ENCODE results near the gene IFTAP.
A peak's percentile ranks its signal among the peaks of the same experiment; 100 is the strongest.

IFTAP gene

GRCh38 chr11:36598051-36598450 is 3.7 kb downstream of the IFTAP start, which contains the start of gene RAG2:
Gene RAG2 (minus strand): TSS chr11:36598236. CDS start chr11:36594168, 4,068 bp downstream.
- Histone ChIP-seq H3K27me3 (ENCODE audit: insufficient read depth, low read length, poor library complexity) (no peaks in the 10 kb centered on the region), H3K4me3 (ENCODE audit: low read depth in 1 of 2, low read length in 2 of 2) (peak within 1 kb of the TSS; percentile 60 to 72), H2AFZ (ENCODE audit: low read depth, low read length) (peak within 1 kb of the TSS; percentile 9; the same call in 1 of the 2 replicates), H3K36me3 (ENCODE audit: insufficient read depth, low read length) (peaks cover 49% of the 10 kb centered on the region), H4K20me1 (ENCODE audit: insufficient read depth, low read length) (no peaks in the 10 kb centered on the region), H3K9ac (ENCODE audit: low read depth, low read length) (peak within 1 kb of the TSS; percentile 81), H3K9me3 (ENCODE audit: insufficient read depth, low read length, severe bottlenecking) (peaks cover 8% of the 10 kb centered on the region), H3K79me2 (ENCODE audit: insufficient read depth, low read length) (peaks cover 93% of the 10 kb centered on the region), H3K27ac (ENCODE audit: low read length) (peak within 1 kb of the TSS; percentile 92), H3K4me1 (ENCODE audit: insufficient read depth, low read length) (peaks cover 88% of the 10 kb centered on the region), H3K4me2 (ENCODE audit: insufficient read depth, low read length) (peak within 1 kb of the TSS; percentile 88)
- DNase-seq (peak; percentile 75), ATAC-seq (ENCODE audit: insufficient read depth, low read depth) (peak; percentile 82)
- TF ChIP-seq CTCF (IDR thresholded peaks at IDR 0.05; ENCODE audit: borderline replicate concordance, extremely low read depth, low read length, poor library complexity, severe bottlenecking) (no peak), EZH2 (IDR thresholded peaks at IDR 0.05; ENCODE audit: borderline replicate concordance, low read depth, low read length, severe bottlenecking) (no peak)

- Histone ChIP-seq H3K36me3 (ENCODE audit: insufficient read depth, low read length) (peaks cover 28% of the 10 kb centered on the region), H3K4me1 (ENCODE audit: insufficient read depth, low read length) (peaks cover 88% of the 10 kb centered on the region), H3K9me3 (ENCODE audit: insufficient read depth, low read length, severe bottlenecking) (peaks cover 4% of the 10 kb centered on the region), H2AFZ (ENCODE audit: low read depth, low read length) (no peak overlapping the region), H4K20me1 (ENCODE audit: insufficient read depth, low read length) (no peaks in the 10 kb centered on the region), H3K4me3 (ENCODE audit: low read depth in 1 of 2, low read length in 2 of 2) (no peak overlapping the region), H3K4me2 (ENCODE audit: insufficient read depth, low read length) (peak overlapping the region; percentile 88), H3K9ac (ENCODE audit: low read depth, low read length) (peak overlapping the region; percentile 81), H3K79me2 (ENCODE audit: insufficient read depth, low read length) (peaks cover 90% of the 10 kb centered on the region), H3K27me3 (ENCODE audit: insufficient read depth, low read length, poor library complexity) (no peaks in the 10 kb centered on the region), H3K27ac (ENCODE audit: low read length) (peak overlapping the region; percentile 92)
- DNase-seq (no peak), ATAC-seq (ENCODE audit: insufficient read depth, low read depth) (no peak)
- TF ChIP-seq EZH2 (IDR thresholded peaks at IDR 0.05; ENCODE audit: borderline replicate concordance, low read depth, low read length, severe bottlenecking) (no peak), CTCF (IDR thresholded peaks at IDR 0.05; ENCODE audit: borderline replicate concordance, extremely low read depth, low read length, poor library complexity, severe bottlenecking) (no peak)
Measured at GRCh38 chr11:36600180-36600579, 5.9 kb downstream of the IFTAP start.

GRCh38 chr11:36601155-36601554 is 6.9 kb downstream of the IFTAP start:
- Histone ChIP-seq H3K9ac (ENCODE audit: low read depth, low read length) (peak overlapping the region; percentile 81), H3K4me3 (ENCODE audit: low read depth in 1 of 2, low read length in 2 of 2) (no peak overlapping the region), H3K4me1 (ENCODE audit: insufficient read depth, low read length) (peaks cover 88% of the 10 kb centered on the region), H4K20me1 (ENCODE audit: insufficient read depth, low read length) (no peaks in the 10 kb centered on the region), H3K79me2 (ENCODE audit: insufficient read depth, low read length) (peaks cover 80% of the 10 kb centered on the region), H2AFZ (ENCODE audit: low read depth, low read length) (peak overlapping the region; percentile 8; the same call in 1 of the 2 replicates), H3K27ac (ENCODE audit: low read length) (peak overlapping the region; percentile 92), H3K36me3 (ENCODE audit: insufficient read depth, low read length) (peaks cover 18% of the 10 kb centered on the region), H3K9me3 (ENCODE audit: insufficient read depth, low read length, severe bottlenecking) (no peaks in the 10 kb centered on the region), H3K4me2 (ENCODE audit: insufficient read depth, low read length) (peak overlapping the region; percentile 48), H3K27me3 (ENCODE audit: insufficient read depth, low read length, poor library complexity) (no peaks in the 10 kb centered on the region)
- ATAC-seq (ENCODE audit: insufficient read depth, low read depth), result no peak
- DNase-seq, result no peak
- TF ChIP-seq EZH2 (IDR thresholded peaks at IDR 0.05; ENCODE audit: borderline replicate concordance, low read depth, low read length, severe bottlenecking) (no peak), CTCF (IDR thresholded peaks at IDR 0.05; ENCODE audit: borderline replicate concordance, extremely low read depth, low read length, poor library complexity, severe bottlenecking) (no peak)
